ENCODE data around the gene NUDT2.
A peak's percentile ranks its signal among the peaks of the same experiment; 100 is the strongest.
"Not testable (repeated sequence)": the region's sequence is repeated elsewhere in the genome, so short reads cannot be mapped to it uniquely, and the experiment has no call there.

Gene NUDT2

DNA sequence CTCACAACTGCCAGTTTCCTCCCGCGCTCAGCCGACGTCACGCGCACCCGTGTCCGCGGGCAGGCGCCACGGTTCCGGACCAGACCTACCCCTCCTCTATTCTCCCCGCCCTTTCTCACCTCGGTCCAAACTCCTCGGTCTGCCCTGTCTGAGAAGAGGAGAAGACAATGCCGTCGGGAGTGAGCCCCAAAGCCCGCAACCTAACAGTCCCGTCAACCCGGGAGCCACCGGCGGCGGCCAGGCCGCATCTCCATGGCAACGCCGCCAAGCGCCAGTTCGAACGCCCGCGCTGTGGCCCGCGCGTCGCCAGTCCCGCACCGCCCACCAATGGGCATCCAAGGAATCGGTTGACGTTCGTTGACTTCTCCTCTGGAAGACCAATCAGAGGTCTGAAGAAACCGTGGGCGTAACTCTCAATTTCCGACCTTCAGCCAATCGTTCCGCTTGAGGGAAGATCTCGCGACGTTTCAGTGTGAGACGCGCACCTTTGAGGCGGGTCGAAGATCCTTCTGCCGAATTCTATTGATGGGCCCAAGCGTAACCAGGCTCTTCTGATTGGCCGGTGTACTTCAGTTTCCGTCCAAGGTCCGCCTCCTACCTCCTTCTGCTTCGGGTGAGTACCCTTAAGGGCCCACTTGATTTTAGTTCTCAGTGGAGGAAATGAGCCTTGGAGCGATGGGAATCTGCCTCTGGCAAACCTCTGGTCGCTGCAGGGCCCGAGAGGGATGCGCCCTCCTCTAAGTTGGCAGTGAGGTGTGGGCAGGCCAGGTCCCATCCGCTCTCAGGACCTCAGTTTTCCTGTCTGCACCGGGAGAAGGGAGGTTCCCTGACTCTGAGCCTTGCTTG is at the start of gene NUDT2, which contains the start of gene KIF24:
TSS of gene NUDT2 (plus strand) at position 583 of the 846 bp plus-strand sequence. CDS start 9,471 bp downstream, outside the sequence.
TSS of gene KIF24 (minus strand) at position 282 of the 846 bp plus-strand sequence. CDS start 17,922 bp downstream, outside the sequence.
- peak; percentile 96 for DNase-seq

GRCh38 chr9:34282096-34282495 is 47.3 kb upstream of the NUDT2 start:
- DNase-seq = no peak

DNA sequence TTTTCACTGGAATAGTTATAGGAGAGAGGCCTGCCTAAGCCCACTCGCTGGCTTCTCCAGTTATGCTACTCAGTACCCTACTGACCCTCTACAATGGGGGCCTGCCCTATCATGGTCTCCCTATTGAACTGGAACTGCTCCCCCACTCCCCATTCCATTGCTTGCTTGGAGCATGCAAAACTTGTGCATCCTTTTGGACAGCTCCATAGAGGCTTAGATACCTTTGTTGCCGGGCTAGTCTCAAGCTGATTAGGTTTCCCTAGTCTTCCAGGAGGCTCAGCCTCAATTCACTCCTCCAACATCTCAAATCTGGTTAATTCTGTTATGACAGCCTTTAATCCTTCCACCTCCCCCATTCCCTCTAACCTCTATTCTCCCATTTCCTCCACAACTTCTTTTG is 40.2 kb upstream of the NUDT2 start:
- no peak for DNase-seq

DNA sequence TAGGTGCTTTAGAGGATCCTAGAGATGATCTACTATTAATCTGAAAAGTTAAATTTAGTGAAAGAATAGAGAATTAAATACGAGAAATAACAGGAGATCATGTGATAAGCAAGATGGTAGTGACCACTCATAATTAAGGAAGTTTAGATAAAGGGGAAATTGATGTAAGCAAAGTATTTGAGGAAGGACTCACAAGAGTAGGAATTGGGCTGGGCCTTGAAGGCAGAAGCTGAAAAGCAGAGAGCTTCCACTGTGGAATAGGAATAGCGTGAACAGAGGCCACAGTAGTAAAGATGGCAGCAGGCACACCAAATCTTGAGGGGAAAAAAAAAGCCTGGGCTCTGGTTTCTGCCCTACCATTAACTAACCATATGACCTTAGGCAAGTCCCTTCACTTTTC is 38.3 kb upstream of the NUDT2 start:
- DNase-seq = no peak

DNA sequence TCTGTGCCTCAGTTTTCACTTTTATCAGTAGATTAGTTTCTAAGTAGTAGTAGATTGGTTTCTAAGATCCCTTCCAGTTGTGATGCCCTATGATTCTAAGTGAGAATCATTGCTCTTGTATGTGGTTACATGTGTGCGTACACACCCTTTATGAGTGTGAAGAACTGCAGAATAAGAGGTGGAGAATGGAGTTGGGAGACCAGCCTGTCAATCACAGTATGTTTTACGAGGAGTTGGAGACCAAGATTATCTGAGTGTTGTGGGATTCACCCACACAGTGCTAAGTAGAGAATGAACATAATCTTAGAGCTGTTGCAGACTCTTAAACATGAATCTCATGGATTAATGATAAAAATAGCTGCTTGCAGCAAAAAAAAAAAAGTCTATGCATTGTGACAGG is 37.9 kb upstream of the NUDT2 start:
- no peak for DNase-seq

DNA sequence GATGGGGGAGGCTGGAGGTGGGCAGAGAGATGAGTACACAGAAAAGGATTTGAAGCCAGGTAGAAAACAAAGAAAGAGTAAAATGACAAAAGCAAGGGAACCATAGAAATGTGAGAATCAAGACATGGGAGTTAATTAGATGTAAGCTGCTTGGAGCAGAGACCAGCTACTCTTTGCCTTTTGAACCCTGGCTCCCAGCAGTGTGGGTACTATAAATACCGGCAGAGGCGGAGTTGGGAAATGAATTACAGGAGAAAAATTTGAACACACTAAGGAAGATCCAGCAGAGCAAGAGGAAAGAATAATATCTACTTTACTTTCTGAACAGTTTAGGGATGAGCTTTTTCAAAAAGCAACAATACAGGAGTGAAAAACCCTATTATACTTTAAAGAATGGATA is 36.8 kb upstream of the NUDT2 start:
- DNase-seq = no peak

GRCh38 chr9:34301064-34301463 is 28.3 kb upstream of the NUDT2 start:
- DNase-seq = not testable (repeated sequence)

DNA sequence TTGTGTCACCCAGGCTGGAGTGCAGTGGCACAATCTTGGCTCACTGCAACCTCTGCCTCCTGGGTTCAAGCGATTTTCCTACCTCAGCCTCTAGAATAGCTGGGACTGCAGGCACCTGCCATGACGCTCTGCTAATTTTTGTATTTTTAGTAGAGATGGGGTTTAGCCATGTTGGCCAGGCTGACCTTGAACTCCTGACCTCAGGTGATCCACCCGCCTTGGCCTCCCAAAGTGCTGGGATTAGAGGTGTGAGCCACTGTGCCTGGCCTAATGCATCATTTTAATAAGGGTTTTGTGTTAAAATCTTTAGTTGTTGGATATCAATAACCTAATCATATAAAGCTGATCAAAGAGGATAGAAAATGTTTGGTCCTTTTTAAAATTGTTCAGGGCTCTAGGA is 21.1 kb upstream of the NUDT2 start:
- DNase-seq = not testable (repeated sequence)

- DNase-seq = peak; percentile 36
These were observed 19.2 kb upstream of the NUDT2 start for GRCh38 chr9:34310215-34310614.

DNA sequence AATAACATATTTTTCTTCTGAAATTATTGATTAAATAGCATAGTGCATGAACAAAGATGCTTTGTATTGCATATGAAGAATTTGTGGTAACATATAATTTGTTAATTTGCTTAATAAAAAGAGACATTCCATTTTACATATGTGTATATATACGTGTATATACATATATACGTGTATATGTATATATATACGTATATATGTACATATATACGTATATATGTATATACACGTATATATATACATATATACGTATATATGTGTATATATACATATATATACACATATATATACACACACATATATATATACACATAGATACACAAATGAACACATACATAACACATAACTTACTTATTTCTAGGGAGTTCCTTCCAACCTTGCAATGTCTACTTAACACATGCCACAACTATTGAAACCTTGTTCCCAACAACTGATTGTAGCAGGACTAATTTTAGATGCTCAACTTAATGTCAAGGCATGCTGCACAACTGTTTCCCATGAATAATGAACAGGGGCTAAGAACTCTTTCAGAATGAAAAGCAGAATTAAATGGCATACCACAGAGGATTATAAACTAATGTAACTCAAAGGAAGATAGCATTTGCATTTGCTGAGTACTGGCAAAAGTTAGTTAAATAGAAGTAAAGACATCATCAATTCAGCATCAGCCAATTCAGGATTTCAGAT is 17.7 kb upstream of the NUDT2 start:
- no peak for DNase-seq

GRCh38 chr9:34317436-34317835 is 11.9 kb upstream of the NUDT2 start:
- DNase-seq = no peak

- no peak for DNase-seq
These were observed 11.1 kb upstream of the NUDT2 start for GRCh38 chr9:34318163-34318790.

DNA sequence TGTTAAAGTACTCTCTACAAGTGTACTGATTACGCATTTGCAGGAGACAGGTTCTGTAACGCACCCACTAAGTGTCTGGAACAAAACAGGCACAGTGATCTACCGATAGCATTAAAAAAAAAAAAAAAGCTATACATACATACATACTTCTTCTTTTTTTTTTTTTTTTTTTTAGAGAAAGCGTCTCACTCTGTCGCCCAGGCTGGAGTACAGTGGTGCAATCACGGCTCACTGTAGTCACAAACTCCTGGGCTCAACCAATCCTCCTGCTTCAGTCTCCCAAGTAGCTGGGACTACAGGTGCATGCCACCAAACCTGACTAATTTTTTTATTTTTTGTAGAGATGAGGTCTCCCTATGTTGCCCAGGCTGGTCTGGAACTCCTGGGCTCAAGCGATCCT is 7.9 kb upstream of the NUDT2 start:
- DNase-seq = no peak

DNA sequence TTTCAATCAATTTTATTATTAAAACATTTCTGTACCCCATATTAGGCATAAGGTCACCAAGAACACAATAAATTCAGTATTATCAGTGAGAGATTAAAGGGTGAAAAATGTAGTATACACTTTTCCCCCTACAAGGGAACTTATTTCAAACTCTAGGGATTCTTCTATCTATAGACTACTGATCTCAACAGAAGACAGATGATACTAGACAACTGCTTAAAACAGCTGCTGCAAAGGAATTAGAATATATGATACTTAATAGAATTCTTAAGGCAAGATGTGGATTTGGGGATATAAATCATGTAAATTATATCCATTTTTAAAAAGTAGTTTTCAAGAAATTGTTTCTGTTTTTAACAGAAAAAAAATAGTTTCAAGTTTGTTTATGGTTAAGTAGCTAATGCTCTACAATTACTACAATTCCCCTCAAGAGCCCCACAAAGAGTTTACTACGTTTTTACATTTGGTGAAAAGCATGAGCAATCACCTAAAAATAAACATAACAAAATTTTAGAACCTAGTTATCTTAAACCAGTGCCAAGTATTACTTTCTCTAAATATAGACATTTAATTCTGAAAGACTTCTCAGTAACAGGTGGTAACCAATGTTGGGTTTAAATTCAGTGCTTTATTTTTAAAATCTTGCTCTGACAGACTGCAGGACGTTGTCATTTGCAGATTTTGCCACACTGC is 6.3 kb upstream of the NUDT2 start:
- no peak for DNase-seq

DNA sequence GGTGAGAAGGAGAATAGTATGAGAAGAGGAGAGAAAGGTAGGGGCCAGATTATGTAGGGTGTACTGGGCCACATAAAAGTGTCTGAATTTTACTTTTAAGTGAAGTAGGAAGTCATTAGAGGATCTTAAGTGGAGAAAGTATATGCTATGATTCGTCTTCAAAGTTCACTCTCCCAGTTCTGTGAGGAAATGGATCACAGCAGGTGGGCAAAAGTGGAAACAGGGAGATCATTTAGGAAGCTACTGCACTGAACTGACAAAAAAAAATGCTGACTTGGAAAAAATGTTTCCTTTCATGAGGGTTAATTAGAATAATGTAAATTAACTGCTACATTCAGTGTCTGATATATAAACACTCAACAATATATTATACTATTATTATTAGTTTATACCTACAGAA is 2.7 kb upstream of the NUDT2 start:
- no peak for DNase-seq

DNA sequence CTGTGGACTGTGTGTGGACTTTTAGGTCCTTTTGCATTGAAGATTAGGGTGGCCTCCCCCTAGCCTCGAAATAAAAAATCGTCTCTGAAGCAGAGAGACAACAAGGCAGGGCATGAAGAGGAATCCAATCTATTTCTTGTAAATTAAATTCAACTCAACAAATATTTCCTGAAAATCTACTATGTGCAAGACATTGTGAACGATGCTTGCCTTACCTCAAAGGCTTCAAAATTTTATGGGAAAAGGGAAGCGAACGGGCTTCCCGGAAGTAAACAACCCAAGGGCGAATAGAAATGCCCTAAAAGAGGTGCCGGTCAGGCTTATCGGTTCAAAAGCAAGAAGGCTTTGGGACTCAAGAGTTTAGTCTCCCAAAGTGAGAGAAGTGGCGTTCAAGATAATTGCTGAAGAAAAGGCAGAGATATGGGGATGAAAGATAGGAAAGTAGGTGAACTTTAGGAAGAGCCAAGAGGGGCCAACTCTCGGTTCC is 826 bp upstream of the NUDT2 start:
- peak; percentile 38 for DNase-seq

DNA sequence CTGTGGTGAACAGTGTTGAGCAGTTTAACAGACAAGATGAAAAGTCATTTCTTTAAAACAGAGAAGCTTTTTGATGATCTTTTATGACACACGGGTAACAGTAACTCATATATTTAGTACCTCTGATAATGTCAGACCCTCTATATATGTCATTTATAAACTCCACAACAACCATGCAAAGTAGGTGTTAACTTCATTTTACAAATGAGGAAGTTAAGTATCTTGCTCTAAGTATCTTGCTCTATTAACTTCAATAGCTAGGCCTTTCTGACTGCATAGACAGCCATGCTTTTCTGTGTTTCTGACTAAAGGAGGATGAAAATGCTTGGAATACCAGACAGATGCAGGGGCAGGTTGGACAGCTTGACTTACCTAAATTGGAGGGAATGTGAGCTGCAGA is 1.8 kb downstream of the NUDT2 start:
- no peak for DNase-seq

DNA sequence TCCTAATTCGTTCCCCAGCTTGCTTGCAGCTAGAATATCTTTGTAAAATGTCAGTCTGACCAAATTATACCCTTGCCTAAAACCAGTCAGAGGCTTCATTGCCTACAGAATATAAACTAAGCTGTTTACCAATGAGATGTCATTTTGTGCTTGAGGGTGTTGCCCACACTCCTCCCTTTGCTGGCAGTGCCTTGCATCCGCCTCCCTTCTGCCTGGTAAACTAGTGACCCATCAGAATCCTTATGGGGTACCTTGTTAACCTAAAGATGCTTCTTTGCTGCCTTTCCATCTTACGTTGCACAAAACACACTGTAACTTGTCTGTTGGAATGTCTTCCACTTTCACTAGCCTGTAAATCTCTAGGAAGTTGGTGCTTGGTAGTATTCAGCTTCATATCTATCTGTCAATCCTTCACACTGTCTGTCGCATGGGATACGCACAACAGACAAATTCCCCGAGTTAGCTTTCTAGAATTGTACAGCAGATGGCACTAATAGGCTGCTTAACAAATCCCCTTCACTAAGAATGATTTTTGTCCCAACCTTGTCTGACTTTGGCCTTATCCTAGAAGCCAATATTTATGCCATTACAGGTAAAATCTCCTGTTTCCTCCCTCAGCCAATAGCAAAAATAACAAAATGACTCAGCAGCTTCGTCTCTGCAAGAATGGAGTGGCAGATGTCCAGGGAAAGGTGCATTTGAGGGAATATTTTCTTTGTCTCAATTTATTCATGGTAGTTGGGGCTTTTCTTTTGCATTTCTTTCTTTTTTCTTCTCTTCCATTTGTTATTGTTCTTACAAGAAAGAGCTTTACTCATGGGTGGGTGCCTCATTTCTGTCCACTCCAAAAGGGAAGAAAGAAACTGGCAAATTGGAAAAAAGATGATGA is 3.0 kb downstream of the NUDT2 start:
- DNase-seq = peak; percentile 45

DNA sequence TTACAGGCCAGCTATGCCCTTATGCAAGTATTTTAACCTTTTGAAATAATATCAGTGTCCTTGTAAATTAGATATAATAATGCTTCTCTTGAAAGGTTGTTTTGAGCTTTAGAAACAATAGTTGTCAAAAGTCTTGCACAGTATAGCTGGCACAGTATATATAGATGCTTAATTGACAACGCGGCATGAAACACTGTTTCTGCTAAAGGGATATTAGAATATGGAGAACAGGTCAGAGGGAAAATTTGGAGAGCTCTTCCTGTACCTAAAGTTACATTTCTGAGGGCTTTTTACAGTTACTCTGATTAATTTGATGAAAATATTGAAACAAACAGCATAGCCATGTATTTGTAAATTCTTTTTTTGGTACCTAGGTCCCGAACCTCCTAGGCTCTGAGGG is 4.5 kb downstream of the NUDT2 start:
- no peak for DNase-seq

DNA sequence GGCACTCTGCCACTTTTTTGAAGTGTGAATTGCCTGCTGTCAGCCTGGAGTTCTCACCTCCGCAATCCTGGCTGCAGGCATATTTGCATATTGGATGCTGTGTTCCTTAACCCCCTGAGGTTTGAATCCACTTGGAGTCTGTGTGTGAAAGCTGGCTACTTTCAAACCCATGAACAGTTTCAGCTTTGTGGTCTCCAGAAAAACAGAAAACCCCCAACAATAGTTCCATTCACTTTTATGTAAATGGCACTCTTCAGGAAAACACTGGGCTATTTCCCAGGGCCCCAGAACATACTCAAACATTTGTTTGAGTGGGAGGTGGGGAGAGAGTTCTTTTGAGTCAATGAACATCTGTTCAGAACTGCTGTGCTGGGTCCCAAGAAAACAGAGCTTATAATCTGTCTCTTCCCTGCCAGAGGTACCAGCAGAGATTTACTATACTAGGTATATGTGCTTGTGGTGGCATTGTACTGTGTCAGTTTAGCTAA is 5.0 kb downstream of the NUDT2 start:
- no peak for DNase-seq

DNA sequence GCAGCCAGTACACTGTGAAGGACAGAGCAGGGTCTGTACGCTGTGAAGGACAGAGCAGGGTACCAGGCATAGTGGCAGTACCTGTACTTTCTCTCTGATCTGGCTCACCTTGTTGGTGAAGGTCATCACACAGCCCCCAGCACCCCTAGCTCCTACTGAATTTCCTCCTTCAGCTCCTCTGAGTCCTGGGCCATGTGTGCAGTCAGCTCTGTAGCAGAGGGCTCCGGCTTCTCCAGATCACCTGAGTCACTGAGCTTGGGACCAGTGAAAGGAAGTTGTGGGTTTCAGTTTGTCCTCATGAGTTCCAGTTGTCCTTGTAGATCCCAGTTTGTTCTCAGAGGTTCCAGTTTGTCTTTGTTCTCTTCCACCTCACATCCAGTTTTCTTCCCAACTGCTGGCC is 5.5 kb downstream of the NUDT2 start:
- no peak for DNase-seq

- no peak for DNase-seq
These were observed 6.0 kb downstream of the NUDT2 start for GRCh38 chr9:34335376-34335775.
